K562 (cell line): ENCODE data around the gene ENC1. TPM values are rescaled to one million over a fixed set of nuclear protein-coding genes. Genes with fewer than 3 reads are reported as not detected.

Experiments used
- ATAC-seq: fragments of 200-7000 bp; cut with Tn5 transposase; 3 replicates; pipeline ENCODE4 v1.9.1; 2020; ENCODE audit warnings: moderate library complexity
- BruUV-seq: library from RNA; stranded (reverse); fragments of 400-500 nt; replicated peaks from 2 replicates; lab custom pipeline; 2021; lab: Mats Ljungman, UMichigan
- CTCF ChIA-PET: fragments of 300-600 bp; formaldehyde crosslinking; extraction: SDS; loops from one replicate; lab custom pipeline; 2021; ENCODE audit warnings: low intra/inter-chr PET ratio; lab: Yijun Ruan, JAX
- POLR2A ChIA-PET: fragments of 300-600, 350-650 bp; sonication (Branson Sonifier 250); formaldehyde crosslinking; extraction: SDS; loops from one replicate; lab custom pipeline; 2021; ENCODE audit warnings: antibody characterized with exemption, inconsistent platforms; lab: Yijun Ruan, JAX
- DNase-seq, 4 experiments: peaks; one replicate each; pipeline versions ENCODE4 v3.0.0 to v3.0.0-alpha.2; 2011 to 2018; ENCODE audit warnings: low spot score in 3 of 4, mixed read lengths in 3 of 4; ENCODE audit errors: extremely low read depth in 1 of 4
- FAIRE-seq: peaks from 2 replicates; lab custom pipeline; 2011; peaks lifted over from hg19 to GRCh38; lab: Jason Lieb, UNC
- H2AFZ ChIP-seq: 2 replicates; pipeline ENCODE4 v1.6.0; 2011; ENCODE audit warnings: low read depth, low read length, control low read depth, inconsistent platforms
- H3K27ac ChIP-seq: fragments of 200-600 bp; 3 replicates; pipeline ENCODE4 v1.8.0; 2011; ENCODE audit warnings: low read depth, mild to moderate bottlenecking, control low read depth, inconsistent platforms, low read length, moderate library complexity, mixed read lengths; ENCODE audit errors: extremely low read depth
- H3K27me3 ChIP-seq, 2 experiments: fragments of 300-600 bp in 1 of 2; 2 replicates in 1 of 2; 3 replicates in 1 of 2; pipeline versions ENCODE4 v1.6.0 to v1.8.0; 2011; ENCODE audit warnings: inconsistent platforms in 2 of 2, low read length in 2 of 2, mild to moderate bottlenecking in 1 of 2, mixed read lengths in 1 of 2, moderate library complexity in 1 of 2; ENCODE audit not compliant: control insufficient read depth in 2 of 2, insufficient read depth in 2 of 2
- H3K36me3 ChIP-seq: fragments of 300-600 bp; 3 replicates; pipeline ENCODE4 v1.8.0; 2011; ENCODE audit warnings: mild to moderate bottlenecking, low read length, inconsistent platforms; ENCODE audit not compliant: control insufficient read depth, insufficient read depth
- H3K4me1 ChIP-seq, 2 experiments: fragments of 200-600 bp in 1 of 2; replicated peaks in 1 of 2; 2 replicates in 1 of 2; 3 replicates in 1 of 2; pipeline versions ENCODE4 v1.5.1 to v1.8.0; 2011; ENCODE audit warnings: inconsistent platforms in 2 of 2, low read length in 2 of 2, mild to moderate bottlenecking in 1 of 2, mixed read lengths in 1 of 2, moderate library complexity in 1 of 2; ENCODE audit not compliant: control insufficient read depth in 2 of 2, insufficient read depth in 2 of 2
- H3K4me2 ChIP-seq: 2 replicates; pipeline ENCODE4 v1.6.1; 2011; ENCODE audit warnings: low read length, control low read depth, inconsistent platforms, mixed read lengths; ENCODE audit not compliant: insufficient read depth
- H3K4me3 ChIP-seq: fragments of 200-600 bp; sonication (generic), shearing (Covaris generic); 2 replicates; pipeline ENCODE4 v1.5.1; 2016; ENCODE audit warnings: control low read depth, inconsistent platforms
- H3K79me2 ChIP-seq: fragments of 200-600 bp; 3 replicates; pipeline ENCODE4 v1.8.0; 2011; ENCODE audit warnings: low read length, inconsistent platforms; ENCODE audit not compliant: control insufficient read depth, insufficient read depth
- H3K9ac ChIP-seq, 2 experiments: 2 replicates each; pipeline versions ENCODE4 v1.6.0 to v1.6.1; 2011; ENCODE audit warnings: low read depth in 2 of 2, low read length in 2 of 2, control low read depth in 1 of 2, inconsistent platforms in 1 of 2, mild to moderate bottlenecking in 1 of 2, mixed read lengths in 1 of 2; ENCODE audit not compliant: insufficient read depth in 1 of 2
- H3K9me1 ChIP-seq: one replicate; pipeline ENCODE4 v1.6.0; 2011; ENCODE audit warnings: inconsistent platforms, mild to moderate bottlenecking, low read length, moderate library complexity; ENCODE audit not compliant: control insufficient read depth, insufficient read depth
- H3K9me3 ChIP-seq: replicated peaks from 2 replicates; pipeline ENCODE4 v1.5.1; 2011; ENCODE audit warnings: low read depth, low read length, inconsistent platforms; ENCODE audit not compliant: control insufficient read depth, insufficient read depth
- H4K20me1 ChIP-seq: replicated peaks from 2 replicates; pipeline ENCODE4 v1.6.1; 2011; ENCODE audit warnings: low read length, inconsistent platforms, mixed read lengths; ENCODE audit not compliant: control insufficient read depth, insufficient read depth
- KAT7 ChIP-seq: sonication (generic); formaldehyde crosslinking; IDR thresholded peaks from 2 replicates; pipeline ENCODE4 v1.8.0; 2022; ENCODE audit warnings: missing genetic modification reagents, mild to moderate bottlenecking, borderline replicate concordance
- NFYB ChIP-seq: IDR thresholded peaks from 2 replicates; pipeline ENCODE4 v1.6.1; 2011; ENCODE audit warnings: mild to moderate bottlenecking, moderate library complexity; ENCODE audit not compliant: insufficient read length; ENCODE audit errors: extremely low read depth
- RFX5 ChIP-seq: IDR thresholded peaks from 2 replicates; pipeline ENCODE4 v1.6.1; 2011; ENCODE audit warnings: low read depth, mild to moderate bottlenecking, improper control_type of control experiment, low read length
- XRCC4 ChIP-seq: IDR thresholded peaks from one replicate; pipeline ENCODE4 v1.6.1; 2011; ENCODE audit not compliant: insufficient read depth, insufficient read length; ENCODE audit errors: extremely low read depth
- ZNF23 ChIP-seq: fragments of 250-450 bp; sonication (Bioruptor Pico); IDR thresholded peaks from 2 replicates; pipeline ENCODE4 v1.4.0; 2020; ENCODE audit warnings: mild to moderate bottlenecking
- ZNF232 ChIP-seq: sonication (generic); formaldehyde crosslinking; IDR thresholded peaks from 2 replicates; pipeline ENCODE4 v1.8.0; 2022; ENCODE audit warnings: mild to moderate bottlenecking, missing genetic modification reagents
- WGBS: fragments of 100-300 bp; shearing (Covaris generic); methylation state at CpG from one replicate; pipeline ENCODE4 v1.1.6; 2016; ENCODE audit warnings: low coverage, mixed read lengths; ENCODE audit not compliant: insufficient coverage; ENCODE audit errors: missing lambda C conversion rate; 5-methylcytosine and 5-hydroxymethylcytosine counted together
- in situ Hi-C: fragments of 300-500 bp; cut with MboI; formaldehyde crosslinking; loops from 4 replicates; pipeline ENCODE4 v1.15.0; 2018; ENCODE audit warnings: inconsistent platforms, mixed read lengths
- intact Hi-C: fragments of 100-400 bp; cut with micrococcal nuclease; formaldehyde crosslinking; loops from 2 replicates; pipeline ENCODE4 v1.14.2; 2022
- polyA plus RNA-seq, 8 experiments: library from polyadenylated mRNA; depleted of rRNA in 4 of 8; stranded (reverse) in 5 of 8; unstranded in 3 of 8; fragments of >200 nt; fragmentation: Nextera tagmentation in 2 of 8; fragmentation: Illumina TruSeq in 1 of 8; extraction: Ambion mirVana in 2 of 8; extraction: Trizol in 1 of 8; gene quantifications; 2 replicates each; pipeline versions ENCODE4 v1.2.1 to v1.2.3, GENCODE V29; 2011 to 2014; ENCODE audit warnings: inconsistent platforms in 1 of 8, missing spikeins in 1 of 8
- total RNA-seq, 7 experiments: library from RNA; depleted of rRNA in 6 of 7; stranded (reverse); fragments of >200 nt in 6 of 7; fragmentation: Illumina TruSeq in 2 of 7; extraction: Trizol in 2 of 7; gene quantifications; 2 replicates each; pipeline versions ENCODE4 v1.2.1 to v1.2.3, GENCODE V29; 2011 to 2021; ENCODE audit warnings: low replicate concordance in 1 of 7
- TF ChIP-seq, protein P1 (sequence below): fragments of 450-650 bp; IDR thresholded peaks from 2 replicates; pipeline ENCODE4 v1.6.1; 2017; ENCODE audit warnings: antibody characterized with exemption
- TF ChIP-seq, protein P2 (sequence below): sonication (generic); formaldehyde crosslinking; IDR thresholded peaks from 2 replicates; pipeline ENCODE4 v1.9.0; 2022; ENCODE audit warnings: mild to moderate bottlenecking, missing genetic modification reagents
- TF ChIP-seq, protein P3 (sequence below): fragments of 200-600 bp; sonication (generic); IDR thresholded peaks from one replicate; pipeline ENCODE4 v1.6.1; 2012; ENCODE audit warnings: mild to moderate bottlenecking, low read depth, low read length, inconsistent platforms

ENC1 gene
- total and polyA plus RNA-seq, 9 of the 15 experiments (the other 6 are each of a cell fraction or from before 2014, with no cell fraction given) = 0.17 to 3.2 (median 0.97) TPM

DNA sequence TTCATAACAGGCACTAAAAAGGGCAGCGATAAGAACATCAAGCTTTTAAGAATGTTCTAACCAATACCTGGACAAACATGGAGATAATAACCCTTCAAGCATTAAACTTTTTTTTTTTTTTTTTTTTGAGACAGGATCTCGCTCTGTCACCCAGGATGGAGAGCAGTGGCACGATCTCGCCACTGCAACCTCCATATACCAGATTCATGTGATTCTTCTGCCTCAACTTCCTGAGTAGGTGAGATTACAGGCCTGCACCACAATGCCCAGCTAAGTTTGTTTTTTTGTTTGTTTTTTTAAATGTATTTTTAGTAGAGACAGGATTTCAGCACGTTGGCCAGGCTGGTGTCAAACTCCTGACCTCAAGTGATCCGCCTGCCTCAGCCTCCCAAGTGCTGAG, 14.7 kb upstream of the ENC1 start:
- Histone ChIP-seq H2AFZ (no peak overlapping the region), H3K9me1 (no peaks in the 10 kb centered on the region), H3K27ac (no peak overlapping the region), H3K9me3 (no peaks in the 10 kb centered on the region), H4K20me1 (no peaks in the 10 kb centered on the region), H3K27me3 (peaks cover 0 to 20% of the 10 kb centered on the region in 2 experiments; a peak in 3 of 5 replicates), H3K4me3 (no peak overlapping the region), H3K36me3 (no peaks in the 10 kb centered on the region), H3K79me2 (no peaks in the 10 kb centered on the region), H3K9ac (no peak overlapping the region), H3K4me2 (no peak overlapping the region), H3K4me1 (no peaks in the 10 kb centered on the region)
- CTCF ChIA-PET = interaction anchor here (0.6 kb wide), 1 partner anchor 236 kb away, joined by 5 read pairs; no protein-coding TSS in a partner anchor
- ATAC-seq (no peak), FAIRE-seq (no peak), DNase-seq (no peak)
- intact Hi-C loops (no loop called here), in situ Hi-C loops (no loop called here)
- WGBS = 24% methylated on average over 5 of the region's 6 CpGs
- POLR2A ChIA-PET = interaction anchor here (0.6 kb wide), 1 partner anchor 11 kb away, joined by 3 read pairs; no protein-coding TSS in a partner anchor
- BruUV-seq = no TSS peak
- TF ChIP-seq, protein P1, sequence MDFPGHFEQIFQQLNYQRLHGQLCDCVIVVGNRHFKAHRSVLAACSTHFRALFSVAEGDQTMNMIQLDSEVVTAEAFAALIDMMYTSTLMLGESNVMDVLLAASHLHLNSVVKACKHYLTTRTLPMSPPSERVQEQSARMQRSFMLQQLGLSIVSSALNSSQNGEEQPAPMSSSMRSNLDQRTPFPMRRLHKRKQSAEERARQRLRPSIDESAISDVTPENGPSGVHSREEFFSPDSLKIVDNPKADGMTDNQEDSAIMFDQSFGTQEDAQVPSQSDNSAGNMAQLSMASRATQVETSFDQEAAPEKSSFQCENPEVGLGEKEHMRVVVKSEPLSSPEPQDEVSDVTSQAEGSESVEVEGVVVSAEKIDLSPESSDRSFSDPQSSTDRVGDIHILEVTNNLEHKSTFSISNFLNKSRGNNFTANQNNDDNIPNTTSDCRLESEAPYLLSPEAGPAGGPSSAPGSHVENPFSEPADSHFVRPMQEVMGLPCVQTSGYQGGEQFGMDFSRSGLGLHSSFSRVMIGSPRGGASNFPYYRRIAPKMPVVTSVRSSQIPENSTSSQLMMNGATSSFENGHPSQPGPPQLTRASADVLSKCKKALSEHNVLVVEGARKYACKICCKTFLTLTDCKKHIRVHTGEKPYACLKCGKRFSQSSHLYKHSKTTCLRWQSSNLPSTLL = no peak
- TF ChIP-seq, protein P2, sequence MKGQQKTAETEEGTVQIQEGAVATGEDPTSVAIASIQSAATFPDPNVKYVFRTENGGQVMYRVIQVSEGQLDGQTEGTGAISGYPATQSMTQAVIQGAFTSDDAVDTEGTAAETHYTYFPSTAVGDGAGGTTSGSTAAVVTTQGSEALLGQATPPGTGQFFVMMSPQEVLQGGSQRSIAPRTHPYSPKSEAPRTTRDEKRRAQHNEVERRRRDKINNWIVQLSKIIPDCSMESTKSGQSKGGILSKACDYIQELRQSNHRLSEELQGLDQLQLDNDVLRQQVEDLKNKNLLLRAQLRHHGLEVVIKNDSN (CRISPR knock-in tag) = no peak
- TF ChIP-seq ZNF23 = no peak
- TF ChIP-seq, protein P3, sequence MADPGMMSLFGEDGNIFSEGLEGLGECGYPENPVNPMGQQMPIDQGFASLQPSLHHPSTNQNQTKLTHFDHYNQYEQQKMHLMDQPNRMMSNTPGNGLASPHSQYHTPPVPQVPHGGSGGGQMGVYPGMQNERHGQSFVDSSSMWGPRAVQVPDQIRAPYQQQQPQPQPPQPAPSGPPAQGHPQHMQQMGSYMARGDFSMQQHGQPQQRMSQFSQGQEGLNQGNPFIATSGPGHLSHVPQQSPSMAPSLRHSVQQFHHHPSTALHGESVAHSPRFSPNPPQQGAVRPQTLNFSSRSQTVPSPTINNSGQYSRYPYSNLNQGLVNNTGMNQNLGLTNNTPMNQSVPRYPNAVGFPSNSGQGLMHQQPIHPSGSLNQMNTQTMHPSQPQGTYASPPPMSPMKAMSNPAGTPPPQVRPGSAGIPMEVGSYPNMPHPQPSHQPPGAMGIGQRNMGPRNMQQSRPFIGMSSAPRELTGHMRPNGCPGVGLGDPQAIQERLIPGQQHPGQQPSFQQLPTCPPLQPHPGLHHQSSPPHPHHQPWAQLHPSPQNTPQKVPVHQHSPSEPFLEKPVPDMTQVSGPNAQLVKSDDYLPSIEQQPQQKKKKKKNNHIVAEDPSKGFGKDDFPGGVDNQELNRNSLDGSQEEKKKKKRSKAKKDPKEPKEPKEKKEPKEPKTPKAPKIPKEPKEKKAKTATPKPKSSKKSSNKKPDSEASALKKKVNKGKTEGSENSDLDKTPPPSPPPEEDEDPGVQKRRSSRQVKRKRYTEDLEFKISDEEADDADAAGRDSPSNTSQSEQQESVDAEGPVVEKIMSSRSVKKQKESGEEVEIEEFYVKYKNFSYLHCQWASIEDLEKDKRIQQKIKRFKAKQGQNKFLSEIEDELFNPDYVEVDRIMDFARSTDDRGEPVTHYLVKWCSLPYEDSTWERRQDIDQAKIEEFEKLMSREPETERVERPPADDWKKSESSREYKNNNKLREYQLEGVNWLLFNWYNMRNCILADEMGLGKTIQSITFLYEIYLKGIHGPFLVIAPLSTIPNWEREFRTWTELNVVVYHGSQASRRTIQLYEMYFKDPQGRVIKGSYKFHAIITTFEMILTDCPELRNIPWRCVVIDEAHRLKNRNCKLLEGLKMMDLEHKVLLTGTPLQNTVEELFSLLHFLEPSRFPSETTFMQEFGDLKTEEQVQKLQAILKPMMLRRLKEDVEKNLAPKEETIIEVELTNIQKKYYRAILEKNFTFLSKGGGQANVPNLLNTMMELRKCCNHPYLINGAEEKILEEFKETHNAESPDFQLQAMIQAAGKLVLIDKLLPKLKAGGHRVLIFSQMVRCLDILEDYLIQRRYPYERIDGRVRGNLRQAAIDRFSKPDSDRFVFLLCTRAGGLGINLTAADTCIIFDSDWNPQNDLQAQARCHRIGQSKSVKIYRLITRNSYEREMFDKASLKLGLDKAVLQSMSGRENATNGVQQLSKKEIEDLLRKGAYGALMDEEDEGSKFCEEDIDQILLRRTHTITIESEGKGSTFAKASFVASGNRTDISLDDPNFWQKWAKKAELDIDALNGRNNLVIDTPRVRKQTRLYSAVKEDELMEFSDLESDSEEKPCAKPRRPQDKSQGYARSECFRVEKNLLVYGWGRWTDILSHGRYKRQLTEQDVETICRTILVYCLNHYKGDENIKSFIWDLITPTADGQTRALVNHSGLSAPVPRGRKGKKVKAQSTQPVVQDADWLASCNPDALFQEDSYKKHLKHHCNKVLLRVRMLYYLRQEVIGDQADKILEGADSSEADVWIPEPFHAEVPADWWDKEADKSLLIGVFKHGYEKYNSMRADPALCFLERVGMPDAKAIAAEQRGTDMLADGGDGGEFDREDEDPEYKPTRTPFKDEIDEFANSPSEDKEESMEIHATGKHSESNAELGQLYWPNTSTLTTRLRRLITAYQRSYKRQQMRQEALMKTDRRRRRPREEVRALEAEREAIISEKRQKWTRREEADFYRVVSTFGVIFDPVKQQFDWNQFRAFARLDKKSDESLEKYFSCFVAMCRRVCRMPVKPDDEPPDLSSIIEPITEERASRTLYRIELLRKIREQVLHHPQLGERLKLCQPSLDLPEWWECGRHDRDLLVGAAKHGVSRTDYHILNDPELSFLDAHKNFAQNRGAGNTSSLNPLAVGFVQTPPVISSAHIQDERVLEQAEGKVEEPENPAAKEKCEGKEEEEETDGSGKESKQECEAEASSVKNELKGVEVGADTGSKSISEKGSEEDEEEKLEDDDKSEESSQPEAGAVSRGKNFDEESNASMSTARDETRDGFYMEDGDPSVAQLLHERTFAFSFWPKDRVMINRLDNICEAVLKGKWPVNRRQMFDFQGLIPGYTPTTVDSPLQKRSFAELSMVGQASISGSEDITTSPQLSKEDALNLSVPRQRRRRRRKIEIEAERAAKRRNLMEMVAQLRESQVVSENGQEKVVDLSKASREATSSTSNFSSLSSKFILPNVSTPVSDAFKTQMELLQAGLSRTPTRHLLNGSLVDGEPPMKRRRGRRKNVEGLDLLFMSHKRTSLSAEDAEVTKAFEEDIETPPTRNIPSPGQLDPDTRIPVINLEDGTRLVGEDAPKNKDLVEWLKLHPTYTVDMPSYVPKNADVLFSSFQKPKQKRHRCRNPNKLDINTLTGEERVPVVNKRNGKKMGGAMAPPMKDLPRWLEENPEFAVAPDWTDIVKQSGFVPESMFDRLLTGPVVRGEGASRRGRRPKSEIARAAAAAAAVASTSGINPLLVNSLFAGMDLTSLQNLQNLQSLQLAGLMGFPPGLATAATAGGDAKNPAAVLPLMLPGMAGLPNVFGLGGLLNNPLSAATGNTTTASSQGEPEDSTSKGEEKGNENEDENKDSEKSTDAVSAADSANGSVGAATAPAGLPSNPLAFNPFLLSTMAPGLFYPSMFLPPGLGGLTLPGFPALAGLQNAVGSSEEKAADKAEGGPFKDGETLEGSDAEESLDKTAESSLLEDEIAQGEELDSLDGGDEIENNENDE = no peak
- TF ChIP-seq KAT7 (CRISPR knock-in tag) = no peak
- TF ChIP-seq ZNF232 = no peak
- TF ChIP-seq XRCC4 = no peak
- TF ChIP-seq RFX5 = no peak
- TF ChIP-seq NFYB = no peak
